Measurements from ENCODE around the gene TNNT2. TPM values are rescaled to one million over a fixed set of nuclear protein-coding genes. Genes with fewer than 3 reads are reported as not detected.

TNNT2 gene
- total RNA-seq, 1 donor from 2014 or later = not detected

- H3K4me1 ChIP-seq = no peaks in the 10 kb centered on the region
- peak in 1 of 2 donors; percentile 73 for DNase-seq (ENCODE audit: low spot score in 2 of 2)
- no peaks in the 10 kb centered on the region for H3K27me3 ChIP-seq
- intact Hi-C loops (cut with DNase I) = no loop called here
- no peaks in the 10 kb centered on the region for H3K9me3 ChIP-seq
- H3K4me3 ChIP-seq = no peak overlapping the region
- peak; percentile 56 to 79 (median 79) for TF ChIP-seq CTCF (IDR thresholded peaks at IDR 0.05)
- H3K36me3 ChIP-seq = no peaks in the 10 kb centered on the region
- no peak overlapping the region for H3K27ac ChIP-seq
Measured at GRCh38 chr1:201408176-201408833, 30.8 kb upstream of the TNNT2 start.

- intact Hi-C loops (cut with DNase I) = no loop called here
Measured at GRCh38 chr1:201406831-201407406, 29.4 kb upstream of the TNNT2 start.

GRCh38 chr1:201405484-201405831, 28.0 kb upstream of the TNNT2 start:
- no peak overlapping the region for H3K4me3 ChIP-seq
- TF ChIP-seq CTCF (IDR thresholded peaks at IDR 0.05) = no peak
- no peaks in the 10 kb centered on the region for H3K27me3 ChIP-seq
- no peaks in the 10 kb centered on the region for H3K36me3 ChIP-seq
- no peaks in the 10 kb centered on the region for H3K9me3 ChIP-seq
- no peaks in the 10 kb centered on the region for H3K4me1 ChIP-seq
- no peak for DNase-seq (ENCODE audit: low spot score in 2 of 2)
- intact Hi-C loops (cut with DNase I) = no loop called here
- H3K27ac ChIP-seq = no peak overlapping the region

More at GRCh38 chr1:201406831-201407406, 29.4 kb upstream of the TNNT2 start:
- DNase-seq (ENCODE audit: low spot score in 2 of 2) = no peak
- no peaks in the 10 kb centered on the region for H3K36me3 ChIP-seq
- TF ChIP-seq CTCF (IDR thresholded peaks at IDR 0.05) = no peak
- no peaks in the 10 kb centered on the region for H3K4me1 ChIP-seq
- H3K27me3 ChIP-seq = no peaks in the 10 kb centered on the region
- no peak overlapping the region for H3K27ac ChIP-seq
- no peaks in the 10 kb centered on the region for H3K9me3 ChIP-seq
- no peak overlapping the region for H3K4me3 ChIP-seq

- intact Hi-C loops (cut with DNase I) = no loop called here
- H3K4me1 ChIP-seq = no peaks in the 10 kb centered on the region
- no peaks in the 10 kb centered on the region for H3K27me3 ChIP-seq
- H3K27ac ChIP-seq = no peak overlapping the region
- H3K4me3 ChIP-seq = no peak overlapping the region
- no peaks in the 10 kb centered on the region for H3K36me3 ChIP-seq
- no peak for DNase-seq (ENCODE audit: low spot score in 2 of 2)
- no peak for TF ChIP-seq CTCF (IDR thresholded peaks at IDR 0.05)
- no peaks in the 10 kb centered on the region for H3K9me3 ChIP-seq
Measured at GRCh38 chr1:201404722-201405483, 27.4 kb upstream of the TNNT2 start.

- H3K27me3 ChIP-seq = peaks cover 8% of the 10 kb centered on the region
- H3K27ac ChIP-seq = no peak overlapping the region
- intact Hi-C loops (cut with DNase I) = no loop called here
- H3K4me3 ChIP-seq = no peak overlapping the region
- no peaks in the 10 kb centered on the region for H3K9me3 ChIP-seq
- H3K4me1 ChIP-seq = peaks cover 0 to 6% of the 10 kb centered on the region in 2 donors
- no peaks in the 10 kb centered on the region for H3K36me3 ChIP-seq
- no peak for DNase-seq (ENCODE audit: low spot score in 2 of 2)
- TF ChIP-seq CTCF (IDR thresholded peaks at IDR 0.05) = no peak
Measured at GRCh38 chr1:201404055-201404454, 26.6 kb upstream of the TNNT2 start.

Measured in ascending aorta (tissue), 2 donors.